Panc1 (cell line): ENCODE results near the gene SARS1. TPM values are rescaled to one million over a fixed set of nuclear protein-coding genes. Genes with fewer than 3 reads are reported as not detected.

Source experiments
- ATAC-seq: fragments of 200-7000 bp; cut with Tn5 transposase; 2 replicates; pipeline ENCODE4 v1.9.1; 2020; ENCODE audit warnings: mild to moderate bottlenecking, moderate library complexity
- BruUV-seq: library from RNA; stranded (reverse); fragments of 400-500 nt; replicated peaks from 2 replicates; lab custom pipeline; 2021; lab: Mats Ljungman, UMichigan
- CTCF ChIA-PET: fragments of 300-600 bp; sonication (Branson Sonifier 250); formaldehyde crosslinking; loops from one replicate; lab custom pipeline; 2022; ENCODE audit warnings: antibody characterized with exemption; lab: Charles Lee
- POLR2A ChIA-PET: fragments of 300-600 bp; sonication (Branson Sonifier 250); formaldehyde crosslinking; loops from one replicate; lab custom pipeline; 2022; ENCODE audit warnings: antibody characterized with exemption; lab: Charles Lee
- DNase-seq: peaks from one replicate; pipeline ENCODE4 v3.0.0-alpha.2; 2010; ENCODE audit warnings: low read depth, low spot score
- H3K27ac ChIP-seq: 2 replicates; pipeline ENCODE4 v1.5.1; 2011; ENCODE audit warnings: mild to moderate bottlenecking, low read length, inconsistent platforms
- H3K27me3 ChIP-seq: fragments of 200-500 bp; sonication (Bioruptor generic); 2 replicates; pipeline ENCODE4 v1.6.0; 2014; ENCODE audit warnings: low read length, inconsistent platforms; ENCODE audit not compliant: control insufficient read depth, insufficient read depth
- H3K36me3 ChIP-seq: fragments of 200-500 bp; sonication (Bioruptor generic); 2 replicates; pipeline ENCODE4 v1.5.1; 2014; ENCODE audit warnings: inconsistent platforms, mild to moderate bottlenecking, low read length, moderate library complexity; ENCODE audit not compliant: control insufficient read depth, insufficient read depth
- H3K4me1 ChIP-seq: 2 replicates; pipeline ENCODE4 v1.5.1; 2011; ENCODE audit warnings: inconsistent platforms, mild to moderate bottlenecking, low read length, moderate library complexity; ENCODE audit not compliant: control insufficient read depth, insufficient read depth
- H3K4me3 ChIP-seq, 2 experiments: 2 replicates each; pipeline ENCODE4 v1.5.1; 2011 to 2012; ENCODE audit warnings: low read depth in 2 of 2, low read length in 2 of 2, mild to moderate bottlenecking in 2 of 2, inconsistent platforms in 1 of 2, moderate library complexity in 1 of 2
- H3K9me3 ChIP-seq: fragments of 200-500 bp; sonication (Bioruptor generic); 2 replicates; pipeline ENCODE4 v1.5.1; 2014; ENCODE audit warnings: low read depth, mild to moderate bottlenecking, inconsistent platforms, low read length, moderate library complexity; ENCODE audit not compliant: control insufficient read depth, insufficient read depth
- CTCF ChIP-seq: fragments of 450-650 bp; IDR thresholded peaks from 2 replicates; pipeline ENCODE4 v1.5.1; 2017; ENCODE audit warnings: mild to moderate bottlenecking
- POLR2AphosphoS5 ChIP-seq: IDR thresholded peaks from 2 replicates; pipeline ENCODE4 v1.6.1; 2012; ENCODE audit warnings: mild to moderate bottlenecking, low read depth, low read length, moderate library complexity
- REST ChIP-seq, 2 experiments: IDR thresholded peaks; 2 replicates each; pipeline ENCODE4 v1.6.1; 2011 to 2012; ENCODE audit warnings: low read depth in 2 of 2, control low read depth in 1 of 2, low read length in 1 of 2, mild to moderate bottlenecking in 1 of 2, moderate library complexity in 1 of 2; ENCODE audit not compliant: insufficient read depth in 1 of 2
- SIN3A ChIP-seq: IDR thresholded peaks from 2 replicates; pipeline ENCODE4 v1.6.1; 2012; ENCODE audit warnings: low read depth, mild to moderate bottlenecking, low read length, moderate library complexity, borderline replicate concordance; ENCODE audit not compliant: insufficient read depth
- TCF7L2 ChIP-seq: IDR thresholded peaks from 2 replicates; pipeline ENCODE4 v1.6.1; 2011; ENCODE audit warnings: mild to moderate bottlenecking, low read depth, low read length, inconsistent platforms
- in situ Hi-C: cut with HindIII; loops from 2 replicates; pipeline ENCODE4 v1.10.0; 2016; ENCODE audit warnings: low sequenced_read_pairs, low pct_unique_long_range_greater_than_20kb
- intact Hi-C: fragments of 100-400 bp; cut with micrococcal nuclease; formaldehyde crosslinking; loops from one replicate; pipeline ENCODE4 v1.10.0; 2022; ENCODE audit not compliant: unreplicated experiment
- total RNA-seq: library from RNA; stranded (reverse); gene quantifications from one replicate; pipeline ENCODE4 v1.2.1, GENCODE V29; 2021; ENCODE audit not compliant: unreplicated experiment

The SARS1 gene
- total RNA-seq, 1 experiment from 2014 or later, result 115 TPM

- H3K27me3 ChIP-seq, result no peaks in the 10 kb centered on the region
- H3K27ac ChIP-seq, result no peak overlapping the region
- no peak for DNase-seq
- H3K9me3 ChIP-seq, result no peaks in the 10 kb centered on the region
- intact Hi-C loops (loop anchor here (5.0 kb wide), 1 partner anchor 134 kb away; the partner anchor contains the start of gene SORT1), in situ Hi-C loops (no loop called here)
- TF ChIP-seq SIN3A (no peak), TCF7L2 (no peak), POLR2AphosphoS5 (no peak), CTCF (no peak), REST (IDR thresholded peaks at IDR 0.05; ENCODE audit: insufficient read depth in 1 of 2, low read depth in 2 of 2, low read length in 1 of 2) (no peak)
- H3K36me3 ChIP-seq, result no peaks in the 10 kb centered on the region
- no TSS peak for BruUV-seq
- H3K4me1 ChIP-seq, result no peaks in the 10 kb centered on the region
- H3K4me3 ChIP-seq, result no peak overlapping the region
- ChIA-PET POLR2A (no interaction called here), CTCF (interaction anchor here (0.6 to 0.8 kb wide), 2 partner anchors 24 to 60 kb away, joined by 3 read pairs; no protein-coding TSS in a partner anchor)
- peak; percentile 26 for ATAC-seq
Measured at GRCh38 chr1:109263234-109263596, 49.5 kb downstream of the SARS1 start.

DNA sequence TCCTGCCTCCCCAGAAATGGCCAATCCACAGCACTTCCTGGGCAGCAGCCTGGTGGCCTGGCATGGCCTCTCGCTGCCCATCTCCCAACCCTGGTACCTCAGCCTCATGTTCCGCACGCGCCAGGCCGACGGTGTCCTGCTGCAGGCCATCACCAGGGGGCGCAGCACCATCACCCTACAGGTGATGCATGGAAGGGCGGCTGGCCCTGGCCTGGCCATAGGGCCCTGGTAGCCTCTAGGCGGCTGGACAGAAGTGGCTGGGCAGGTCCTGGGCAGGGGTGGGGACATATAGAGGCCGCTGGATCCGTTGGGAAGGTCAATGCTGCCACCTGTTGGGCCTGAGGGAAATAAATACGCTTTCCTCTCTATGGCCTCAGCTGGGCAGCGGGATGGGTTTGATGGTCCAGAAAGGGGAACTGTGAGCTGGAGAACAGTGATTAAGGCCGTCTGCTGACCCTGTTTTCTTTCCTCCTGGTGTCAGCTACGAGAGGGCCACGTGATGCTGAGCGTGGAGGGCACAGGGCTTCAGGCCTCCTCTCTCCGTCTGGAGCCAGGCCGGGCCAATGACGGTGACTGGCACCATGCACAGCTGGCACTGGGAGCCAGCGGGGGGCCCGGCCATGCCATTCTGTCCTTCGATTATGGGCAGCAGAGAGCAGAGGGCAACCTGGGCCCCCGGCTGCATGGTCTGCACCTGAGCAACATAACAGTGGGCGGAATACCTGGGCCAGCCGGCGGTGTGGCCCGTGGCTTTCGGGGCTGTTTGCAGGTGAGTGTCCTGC lies 50.1 kb downstream of the SARS1 start:
- BruUV-seq, result no TSS peak
- intact Hi-C loops (loop anchor here (5.0 kb wide), 1 partner anchor 134 kb away; the partner anchor contains the start of gene SORT1), in situ Hi-C loops (no loop called here)
- POLR2A ChIA-PET, result no interaction called here
- Histone ChIP-seq H3K27me3 (no peaks in the 10 kb centered on the region), H3K36me3 (no peaks in the 10 kb centered on the region), H3K9me3 (no peaks in the 10 kb centered on the region), H3K4me1 (no peaks in the 10 kb centered on the region), H3K27ac (no peak overlapping the region), H3K4me3 (no peak overlapping the region)
- TF ChIP-seq CTCF (peak; percentile 96), TCF7L2 (no peak)
- CTCF ChIA-PET, result interaction anchor here (0.6 kb wide), 1 partner anchor 61 kb away, joined by 3 read pairs; no protein-coding TSS in a partner anchor
- DNase-seq (no peak), ATAC-seq (peak; percentile 98)
